GM12878 (cell line): ENCODE data around the gene ARAP1. TPM values are rescaled to one million over a fixed set of nuclear protein-coding genes. Genes with fewer than 3 reads are reported as not detected.

ENCODE experiments used
- ATAC-seq: fragments of 200-7000 bp; cut with Tn5 transposase; 3 replicates; pipeline ENCODE4 v1.9.1; 2020; ENCODE audit warnings: mild to moderate bottlenecking, moderate library complexity
- BruUV-seq: library from RNA; stranded (reverse); fragments of 400-500 nt; replicated peaks from 2 replicates; lab custom pipeline; 2021; lab: Mats Ljungman, UMichigan
- CTCF ChIA-PET: fragments of 300-600 bp; sonication (Branson Sonifier 250); formaldehyde crosslinking; extraction: SDS; loops from one replicate; lab custom pipeline; 2021; ENCODE audit warnings: inconsistent platforms; lab: Yijun Ruan, JAX
- POLR2A ChIA-PET: fragments of 350-600 bp; formaldehyde crosslinking; extraction: SDS; loops from one replicate; lab custom pipeline; 2021; ENCODE audit warnings: inconsistent platforms; lab: Charles Lee
- RAD21 ChIA-PET: fragments of 300-600 bp; sonication (Branson Sonifier 250); formaldehyde crosslinking; loops from one replicate; lab custom pipeline; 2023; ENCODE audit warnings: antibody characterized with exemption; ENCODE audit not compliant: unreplicated experiment; lab: Charles Lee
- SMC1A ChIA-PET: fragments of 300-600 bp; sonication (Branson Sonifier 250); formaldehyde crosslinking; loops from one replicate; lab custom pipeline; 2023; ENCODE audit not compliant: unreplicated experiment, uncharacterized antibody; lab: Charles Lee
- DNase-seq: peaks from one replicate; pipeline ENCODE4 v3.0.0-alpha.2; 2011; ENCODE audit warnings: low read depth, low spot score
- FAIRE-seq: peaks from 3 replicates; lab custom pipeline; 2011; peaks lifted over from hg19 to GRCh38; lab: Jason Lieb, UNC
- H2AFZ ChIP-seq: 2 replicates; pipeline ENCODE4 v1.6.0; 2011; ENCODE audit warnings: low read depth, low read length, control low read depth; ENCODE audit not compliant: control insufficient read depth
- H3K27ac ChIP-seq: 2 replicates; pipeline ENCODE4 v1.5.1; 2011; ENCODE audit warnings: control low read depth; ENCODE audit not compliant: control insufficient read depth, insufficient read depth
- H3K27me3 ChIP-seq, 2 experiments: replicated peaks in 1 of 2; 2 replicates each; pipeline versions ENCODE4 v1.6.0 to v1.6.1; 2011; ENCODE audit warnings: low read length in 1 of 2; ENCODE audit not compliant: control insufficient read depth in 2 of 2, insufficient read depth in 2 of 2
- H3K36me3 ChIP-seq, 2 experiments: 2 replicates each; pipeline ENCODE4 v1.5.1; 2011; ENCODE audit warnings: low read length in 1 of 2; ENCODE audit not compliant: control insufficient read depth in 2 of 2, insufficient read depth in 2 of 2
- H3K4me1 ChIP-seq: 2 replicates; pipeline ENCODE4 v1.6.1; 2011; ENCODE audit warnings: mild to moderate bottlenecking, low read length, moderate library complexity, mixed read lengths; ENCODE audit not compliant: control insufficient read depth, insufficient read depth
- H3K4me2 ChIP-seq: 2 replicates; pipeline ENCODE4 v1.6.0; 2011; ENCODE audit warnings: control low read depth; ENCODE audit not compliant: control insufficient read depth, insufficient read depth
- H3K4me3 ChIP-seq: fragments of 200-600 bp; sonication (generic); 2 replicates; pipeline ENCODE4 v1.5.1; 2016
- H3K79me2 ChIP-seq: 2 replicates; pipeline ENCODE4 v1.6.0; 2011; ENCODE audit warnings: low read length; ENCODE audit not compliant: control insufficient read depth, insufficient read depth
- H3K9ac ChIP-seq: 2 replicates; pipeline ENCODE4 v1.8.0; 2011; ENCODE audit warnings: low read length, control low read depth, mixed read lengths; ENCODE audit not compliant: control insufficient read depth, insufficient read depth
- H3K9me3 ChIP-seq: replicated peaks from 3 replicates; pipeline ENCODE4 v1.5.1; 2011; ENCODE audit warnings: mild to moderate bottlenecking, low read length; ENCODE audit not compliant: control insufficient read depth, insufficient read depth
- H4K20me1 ChIP-seq: 2 replicates; pipeline ENCODE4 v1.6.0; 2011; ENCODE audit not compliant: control insufficient read depth, insufficient read depth
- CBX3 ChIP-seq: fragments of 200-600 bp; sonication (generic); IDR thresholded peaks from 2 replicates; pipeline ENCODE4 v1.6.1; 2016; ENCODE audit warnings: low read depth, borderline replicate concordance
- MYC ChIP-seq: IDR thresholded peaks from 2 replicates; pipeline ENCODE4 v1.6.1; 2011; ENCODE audit warnings: mild to moderate bottlenecking, low read length, moderate library complexity, inconsistent platforms; ENCODE audit not compliant: insufficient read depth, insufficient replicate concordance, insufficient read length, severe bottlenecking
- ZNF207 ChIP-seq: fragments of 450-650 bp; IDR thresholded peaks from 2 replicates; pipeline ENCODE4 v1.6.1; 2014; ENCODE audit warnings: antibody characterized with exemption, mild to moderate bottlenecking, borderline replicate concordance
- WGBS: methylation state at CpG from one replicate; pipeline ENCODE4 v1.1.6; 2016; ENCODE audit warnings: low lambda C conversion rate; ENCODE audit not compliant: insufficient replicate concordance, insufficient coverage; ENCODE audit errors: missing lambda C conversion rate; 5-methylcytosine and 5-hydroxymethylcytosine counted together
- in situ Hi-C: fragments of 300-500 bp; cut with MboI; formaldehyde crosslinking; loops from 9 replicates; pipeline ENCODE4 v1.14.3; 2018; ENCODE audit warnings: mixed read lengths
- intact Hi-C: fragments of 100-400 bp; cut with micrococcal nuclease; formaldehyde crosslinking; loops from one replicate; pipeline ENCODE4 v1.14.2; 2022; ENCODE audit not compliant: unreplicated experiment
- polyA plus RNA-seq, 11 experiments: library from polyadenylated mRNA; depleted of rRNA in 4 of 11; unstranded in 6 of 11; stranded (reverse) in 5 of 11; fragments of >200 nt; fragmentation: Nextera tagmentation in 4 of 11; fragmentation: Illumina TruSeq in 1 of 11; extraction: Ambion mirVana in 4 of 11; extraction: Trizol in 1 of 11; gene quantifications; 1 replicate in 1 of 11; 2 replicates in 10 of 11; pipeline versions ENCODE4 v1.2.1 to v1.2.3, GENCODE V29; 2011 to 2016; ENCODE audit warnings: inconsistent platforms in 2 of 11, missing spikeins in 2 of 11, low read depth in 1 of 11
- total RNA-seq, 4 experiments: library from RNA; depleted of rRNA in 3 of 4; stranded (reverse); fragments of >200 nt in 3 of 4; fragmentation: Illumina TruSeq in 1 of 4; extraction: Trizol in 1 of 4; gene quantifications; 2 replicates each; pipeline versions ENCODE4 v1.2.1 to v1.2.3, GENCODE V29; 2013 to 2021
- TF ChIP-seq, protein P1 (sequence below): fragments of 450-650 bp; conservative IDR thresholded peaks from 2 replicates; pipeline ENCODE4 v1.6.1; 2017; ENCODE audit warnings: mild to moderate bottlenecking, moderate library complexity

Gene ARAP1
- total and polyA plus RNA-seq, 10 of the 15 experiments (the other 5 are each of a cell fraction or from before 2014, with no cell fraction given) = 0.55 to 102 (median 51.0) TPM

DNA sequence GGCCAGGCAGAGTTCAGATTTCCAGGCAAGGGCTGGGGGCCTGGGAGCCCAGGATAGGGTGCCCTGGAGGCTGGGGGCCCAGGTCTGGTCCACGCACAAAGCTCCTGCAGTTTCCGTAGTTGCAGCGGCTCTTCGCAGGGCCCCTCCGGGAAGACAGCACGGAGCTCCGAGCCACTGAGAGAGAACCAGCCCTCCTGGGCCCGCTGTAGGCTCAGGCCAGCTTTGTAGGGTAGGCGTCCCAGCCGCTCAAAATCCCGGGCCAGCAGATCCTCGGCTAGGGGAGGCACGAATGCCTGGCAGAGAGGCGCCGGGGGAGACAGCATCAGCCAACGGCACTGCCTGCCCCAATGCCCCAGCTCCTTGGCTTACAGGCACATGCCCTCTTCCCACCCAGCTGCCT, 54.4 kb downstream of the ARAP1 start:
- H3K9ac ChIP-seq = no peak overlapping the region
- DNase-seq (no peak), ATAC-seq (no peak), FAIRE-seq (no peak)
- intact Hi-C loops = no loop called here
- no peaks in the 10 kb centered on the region for H4K20me1 ChIP-seq
- SMC1A ChIA-PET = no interaction called here
- BruUV-seq = no TSS peak
- no peaks in the 10 kb centered on the region for H3K27me3 ChIP-seq
- H2AFZ ChIP-seq = no peak overlapping the region
- POLR2A ChIA-PET = no interaction called here
- H3K9me3 ChIP-seq = no peaks in the 10 kb centered on the region
- no peak overlapping the region for H3K27ac ChIP-seq
- H3K36me3 ChIP-seq = peaks cover 46 to 60% of the 10 kb centered on the region in 2 experiments
- H3K4me1 ChIP-seq = peaks cover 8% of the 10 kb centered on the region
- no peak for TF ChIP-seq CBX3
- TF ChIP-seq ZNF207 = no peak
- TF ChIP-seq MYC = no peak
- TF ChIP-seq, protein P1, sequence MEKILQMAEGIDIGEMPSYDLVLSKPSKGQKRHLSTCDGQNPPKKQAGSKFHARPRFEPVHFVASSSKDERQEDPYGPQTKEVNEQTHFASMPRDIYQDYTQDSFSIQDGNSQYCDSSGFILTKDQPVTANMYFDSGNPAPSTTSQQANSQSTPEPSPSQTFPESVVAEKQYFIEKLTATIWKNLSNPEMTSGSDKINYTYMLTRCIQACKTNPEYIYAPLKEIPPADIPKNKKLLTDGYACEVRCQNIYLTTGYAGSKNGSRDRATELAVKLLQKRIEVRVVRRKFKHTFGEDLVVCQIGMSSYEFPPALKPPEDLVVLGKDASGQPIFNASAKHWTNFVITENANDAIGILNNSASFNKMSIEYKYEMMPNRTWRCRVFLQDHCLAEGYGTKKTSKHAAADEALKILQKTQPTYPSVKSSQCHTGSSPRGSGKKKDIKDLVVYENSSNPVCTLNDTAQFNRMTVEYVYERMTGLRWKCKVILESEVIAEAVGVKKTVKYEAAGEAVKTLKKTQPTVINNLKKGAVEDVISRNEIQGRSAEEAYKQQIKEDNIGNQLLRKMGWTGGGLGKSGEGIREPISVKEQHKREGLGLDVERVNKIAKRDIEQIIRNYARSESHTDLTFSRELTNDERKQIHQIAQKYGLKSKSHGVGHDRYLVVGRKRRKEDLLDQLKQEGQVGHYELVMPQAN = no peak
- H3K4me2 ChIP-seq = no peak overlapping the region
- no peaks in the 10 kb centered on the region for H3K79me2 ChIP-seq
- WGBS = 98% methylated on average over 16 of the region's 16 CpGs
- in situ Hi-C loops = no loop called here
- CTCF ChIA-PET = no interaction called here
- RAD21 ChIA-PET = no interaction called here
- no peak overlapping the region for H3K4me3 ChIP-seq
